Gastroesophageal sphincter (tissue), 4 donors: ENCODE results near the gene SPSB1. TPM values are rescaled to one million over a fixed set of nuclear protein-coding genes. Genes with fewer than 3 reads are reported as not detected.

ENCODE experiments used
- ATAC-seq: fragments of 150-250 bp; one replicate; pipeline ENCODE4 v1.9.1; 2016; ENCODE audit warnings: mild to moderate bottlenecking, moderate library complexity
- H3K27ac ChIP-seq, 4 donors: fragments of 200-600 bp; sonication (generic) in 3 of 4; 1 replicate in 3 of 4; 2 replicates in 1 of 4; pipeline ENCODE4 v1.5.1; 2016 to 2019
- H3K27me3 ChIP-seq: fragments of 200-600 bp; sonication (generic); one replicate; pipeline ENCODE4 v1.5.1; 2019
- H3K36me3 ChIP-seq, 2 donors: fragments of 200-600 bp; sonication (generic); one replicate each; pipeline ENCODE4 v1.5.1; 2019; ENCODE audit warnings: control low read depth in 1 of 2
- H3K4me1 ChIP-seq, 3 donors: fragments of 200-600 bp; sonication (generic); 1 replicate in 2 of 3; 2 replicates in 1 of 3; pipeline ENCODE4 v1.5.1; 2016 to 2019; ENCODE audit warnings: control low read depth in 2 of 3
- H3K4me3 ChIP-seq, 2 donors: fragments of 200-600 bp; sonication (generic); one replicate each; pipeline ENCODE4 v1.5.1; 2019; ENCODE audit warnings: mild to moderate bottlenecking in 1 of 2, moderate library complexity in 1 of 2
- H3K9me3 ChIP-seq, 3 donors: fragments of 200-600 bp; sonication (generic); one replicate each; pipeline ENCODE4 v1.5.1; 2017 to 2019; ENCODE audit warnings: control low read depth in 2 of 3
- CTCF ChIP-seq, 4 experiments: fragments of 200-600 bp in 2 of 4; fragments of 450-650 bp in 2 of 4; sonication (generic) in 1 of 4; IDR thresholded peaks; one replicate each; pipeline ENCODE4 v1.5.1; 2017 to 2019; ENCODE audit warnings: antibody characterized with exemption in 4 of 4, mild to moderate bottlenecking in 2 of 4, moderate library complexity in 2 of 4
- EP300 ChIP-seq: sonication (generic); formaldehyde crosslinking; IDR thresholded peaks from one replicate; pipeline ENCODE4 v1.6.1; 2017; ENCODE audit warnings: antibody characterized with exemption, mild to moderate bottlenecking
- POLR2A ChIP-seq, 2 donors: fragments of 450-650 bp; IDR thresholded peaks; one replicate each; pipeline ENCODE4 v1.6.1; 2017; ENCODE audit warnings: antibody characterized with exemption in 2 of 2, mild to moderate bottlenecking in 2 of 2, moderate library complexity in 1 of 2
- POLR2AphosphoS5 ChIP-seq: sonication (generic); formaldehyde crosslinking; IDR thresholded peaks from one replicate; pipeline ENCODE4 v1.6.1; 2017; ENCODE audit warnings: antibody characterized with exemption
- WGBS, 2 donors: methylation state at CpG; one replicate each; pipeline ENCODE4 v1.1.5; 2018; ENCODE audit warnings: low coverage in 1 of 2; 5-methylcytosine and 5-hydroxymethylcytosine counted together
- total RNA-seq, 4 donors: library from RNA; depleted of rRNA; stranded (reverse); fragments of >200 nt; gene quantifications; one replicate each; pipeline ENCODE4 v1.1.0, GENCODE V29; 2016

The SPSB1 gene
- total RNA-seq, 4 donors from 2014 or later, result 56.3 to 111 (median 99.5) TPM

GRCh38 chr1:9308236-9308785 is 15.6 kb downstream of the SPSB1 start:
- peaks cover 3 to 99% (median 55%) of the 10 kb centered on the region in 3 donors for H3K4me1 ChIP-seq
- TF ChIP-seq POLR2A (IDR thresholded peaks at IDR 0.05) (no peak), CTCF (IDR thresholded peaks at IDR 0.05) (no peak), POLR2AphosphoS5 (no peak)
- no peak for ATAC-seq

GRCh38 chr1:9309080-9309479 is 16.4 kb downstream of the SPSB1 start:
- TF ChIP-seq POLR2A (IDR thresholded peaks at IDR 0.05) (no peak), POLR2AphosphoS5 (no peak), CTCF (IDR thresholded peaks at IDR 0.05) (no peak), EP300 (no peak)
- WGBS, 2 donors, result 93 to 95% methylated on average over 3 of the region's 8 CpGs
- H3K9me3 ChIP-seq, result no peaks in the 10 kb centered on the region
- H3K27me3 ChIP-seq, result no peaks in the 10 kb centered on the region
- no peak overlapping the region for H3K4me3 ChIP-seq
- no peaks in the 10 kb centered on the region for H3K36me3 ChIP-seq
- peak overlapping the region in 2 of 4 donors; percentile 16 to 51 for H3K27ac ChIP-seq
- H3K4me1 ChIP-seq, result peaks cover 0 to 99% (median 51%) of the 10 kb centered on the region in 3 donors
- no peak for ATAC-seq

More at GRCh38 chr1:9308236-9308785, 15.6 kb downstream of the SPSB1 start:
- Histone ChIP-seq H3K9me3 (no peaks in the 10 kb centered on the region), H3K4me3 (no peak overlapping the region), H3K36me3 (no peaks in the 10 kb centered on the region), H3K27me3 (no peaks in the 10 kb centered on the region), H3K27ac (peak overlapping the region in 2 of 4 donors; percentile 51 to 55)
- WGBS, 2 donors, result 56 to 59% methylated on average over 4 to 5 of the region's 9 CpGs

DNA sequence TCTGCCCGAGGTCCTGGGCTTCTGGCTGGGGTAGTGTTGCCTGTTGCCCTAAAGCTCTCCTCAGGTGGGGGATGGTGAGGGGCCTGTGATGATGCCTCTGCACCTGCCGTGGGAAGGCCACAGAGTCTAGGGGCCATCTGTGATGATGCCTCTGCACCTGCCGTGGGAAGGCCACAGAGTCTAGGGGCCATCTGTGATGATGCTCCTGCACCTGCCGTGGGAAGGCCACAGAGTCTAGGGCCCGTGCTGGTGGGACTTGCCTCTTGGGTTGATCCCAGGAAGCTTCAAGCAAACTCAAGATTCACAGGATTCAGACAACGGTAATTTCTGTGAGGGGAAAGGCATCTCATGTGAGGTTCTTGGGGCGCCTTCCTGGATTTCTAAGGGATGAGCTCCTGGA is 17.3 kb downstream of the SPSB1 start:
- H3K4me1 ChIP-seq, result peaks cover 0 to 99% (median 44%) of the 10 kb centered on the region in 3 donors
- WGBS, 2 donors, result 96% methylated on average over 4 of the region's 7 CpGs; no CpG with 5 or more reads in 1 of the 2 donors

DNA sequence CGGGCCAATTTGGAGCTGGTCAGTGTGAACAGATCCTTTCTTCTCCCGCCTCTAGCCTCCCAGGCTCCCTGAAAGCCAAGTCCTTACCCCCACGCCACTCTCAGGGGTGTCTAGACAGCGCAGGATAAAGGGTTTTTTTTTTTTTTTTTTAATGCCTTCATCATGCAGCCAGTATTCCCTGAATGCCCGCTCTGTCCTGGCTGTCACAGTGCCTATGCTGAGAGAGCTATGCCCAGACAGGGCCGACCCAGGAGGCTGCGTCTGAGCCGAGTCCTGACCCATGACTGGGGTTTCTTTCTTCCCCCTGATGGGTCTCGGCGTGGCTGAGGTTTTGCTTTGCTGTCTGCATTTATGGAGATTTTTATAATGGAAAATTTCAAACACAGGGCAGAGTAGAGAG is 18.3 kb downstream of the SPSB1 start:
- H3K4me3 ChIP-seq, result no peak overlapping the region
- H3K27ac ChIP-seq, result peak overlapping the region in 3 of 4 donors; percentile 36 to 88 (median 37)
- H3K27me3 ChIP-seq, result no peaks in the 10 kb centered on the region
- peaks cover 0 to 6% of the 10 kb centered on the region in 2 donors for H3K36me3 ChIP-seq
- peak; percentile 20 for ATAC-seq
- WGBS, 2 donors, result 74 to 86% methylated on average over 1 to 9 of the region's 10 CpGs
- H3K9me3 ChIP-seq, result no peaks in the 10 kb centered on the region
- H3K4me1 ChIP-seq, result peaks cover 0 to 99% (median 41%) of the 10 kb centered on the region in 3 donors
- no peak for TF ChIP-seq EP300
- no peak for TF ChIP-seq POLR2A (IDR thresholded peaks at IDR 0.05)
- TF ChIP-seq POLR2AphosphoS5, result no peak
- no peak for TF ChIP-seq CTCF (IDR thresholded peaks at IDR 0.05)

More for the DNA sequence above, 17.3 kb downstream of the SPSB1 start:
- Histone ChIP-seq H3K4me3 (no peak overlapping the region), H3K27me3 (no peaks in the 10 kb centered on the region), H3K27ac (no peak overlapping the region), H3K36me3 (no peaks in the 10 kb centered on the region), H3K9me3 (no peaks in the 10 kb centered on the region)
- no peak for ATAC-seq
- TF ChIP-seq POLR2A (IDR thresholded peaks at IDR 0.05) (no peak), EP300 (no peak), POLR2AphosphoS5 (no peak), CTCF (IDR thresholded peaks at IDR 0.05) (no peak)

DNA sequence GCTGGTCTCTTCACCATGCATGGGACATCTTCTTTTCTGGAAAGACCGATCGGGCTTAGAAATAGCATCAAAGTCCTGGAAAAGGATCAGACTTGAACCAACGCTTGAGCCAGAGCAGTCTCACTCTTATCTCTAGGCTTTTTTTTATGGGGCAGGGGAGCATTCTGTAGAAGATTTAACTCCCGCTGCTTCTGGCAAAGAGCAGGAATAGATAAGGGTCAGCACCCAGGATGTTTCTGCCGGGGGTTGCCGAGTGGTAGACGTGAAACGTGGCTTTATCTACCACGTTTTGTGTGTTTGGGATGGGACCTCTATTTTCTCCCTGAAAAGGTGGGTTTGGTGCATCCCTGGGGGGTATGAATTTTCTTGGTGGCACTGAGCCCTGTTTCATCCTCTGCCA is 18.8 kb downstream of the SPSB1 start:
- TF ChIP-seq EP300, result no peak
- TF ChIP-seq POLR2AphosphoS5, result no peak
- TF ChIP-seq CTCF (IDR thresholded peaks at IDR 0.05), result no peak
- no peak for TF ChIP-seq POLR2A (IDR thresholded peaks at IDR 0.05)
- H3K4me1 ChIP-seq, result peaks cover 0 to 99% (median 41%) of the 10 kb centered on the region in 3 donors
- 54 to 68% methylated on average over 3 to 6 of the region's 9 CpGs for WGBS, 2 donors
- no peaks in the 10 kb centered on the region for H3K9me3 ChIP-seq
- peak overlapping the region in 3 of 4 donors; percentile 36 to 88 (median 37) for H3K27ac ChIP-seq
- no peak overlapping the region for H3K4me3 ChIP-seq
- no peaks in the 10 kb centered on the region for H3K27me3 ChIP-seq
- peaks cover 0 to 6% of the 10 kb centered on the region in 2 donors for H3K36me3 ChIP-seq
- ATAC-seq, result no peak
